Stimulated activated CD4-positive, alpha-beta T cell treated with anti-CD3 and anti-CD28 coated beads, Interleukin-4, amount 100 ng/mL, for 4 hours (primary cell): ENCODE results near the gene FAM193A.
"Not testable (repeated sequence)": the region's sequence is repeated elsewhere in the genome, so short reads cannot be mapped to it uniquely, and the experiment has no call there.

ENCODE experiments used
- DNase-seq, 2 experiments: peaks; one replicate each; pipeline ENCODE4 v3.0.0-alpha.2; 2020

Gene FAM193A

GRCh38 chr4:2578106-2578505 lies 41.7 kb downstream of the FAM193A start:
- DNase-seq, result no peak

- no peak for DNase-seq
Measured at GRCh38 chr4:2579910-2580309, 43.5 kb downstream of the FAM193A start.

- no peak for DNase-seq
Measured at GRCh38 chr4:2583092-2583491, 46.6 kb downstream of the FAM193A start.

GRCh38 chr4:2583517-2583916 lies 47.1 kb downstream of the FAM193A start:
- DNase-seq, result no peak

- no peak for DNase-seq
Measured at GRCh38 chr4:2586502-2586901, 50.1 kb downstream of the FAM193A start.

GRCh38 chr4:2587213-2587823 lies 50.9 kb downstream of the FAM193A start:
- DNase-seq, result no peak

- no peak for DNase-seq
Measured at GRCh38 chr4:2588259-2588658, 51.8 kb downstream of the FAM193A start.

GRCh38 chr4:2591189-2591588 lies 54.7 kb downstream of the FAM193A start:
- no peak for DNase-seq

- not testable (repeated sequence) for DNase-seq
Measured at GRCh38 chr4:2592014-2592413, 55.6 kb downstream of the FAM193A start.

- DNase-seq, result no peak
Measured at GRCh38 chr4:2592572-2592971, 56.1 kb downstream of the FAM193A start.

GRCh38 chr4:2593003-2593402 lies 56.6 kb downstream of the FAM193A start:
- no peak for DNase-seq

- no peak for DNase-seq
Measured at GRCh38 chr4:2595436-2595835, 59.0 kb downstream of the FAM193A start.

GRCh38 chr4:2595952-2596552 lies 59.6 kb downstream of the FAM193A start:
- no peak for DNase-seq

- DNase-seq, result no peak
Measured at GRCh38 chr4:2596611-2597010, 60.2 kb downstream of the FAM193A start.

GRCh38 chr4:2598511-2599303 lies 62.3 kb downstream of the FAM193A start:
- DNase-seq, result no peak

- DNase-seq, result no peak
Measured at GRCh38 chr4:2599304-2599654, 62.8 kb downstream of the FAM193A start.

GRCh38 chr4:2600878-2601277 lies 64.4 kb downstream of the FAM193A start:
- no peak for DNase-seq

- no peak for DNase-seq
Measured at GRCh38 chr4:2604614-2605013, 68.2 kb downstream of the FAM193A start.

- no peak for DNase-seq
Measured at GRCh38 chr4:2606960-2607506, 70.6 kb downstream of the FAM193A start.

GRCh38 chr4:2607822-2608221 lies 71.4 kb downstream of the FAM193A start:
- no peak for DNase-seq

GRCh38 chr4:2608291-2608690 lies 71.8 kb downstream of the FAM193A start:
- DNase-seq, result no peak

GRCh38 chr4:2615821-2616220 lies 79.4 kb downstream of the FAM193A start:
- no peak for DNase-seq

GRCh38 chr4:2617955-2618354 lies 81.5 kb downstream of the FAM193A start:
- DNase-seq, result no peak

- not testable (repeated sequence) for DNase-seq
Measured at GRCh38 chr4:2618729-2619128, 82.3 kb downstream of the FAM193A start.
